Activated naive CD4-positive, alpha-beta T cell (primary cell): ENCODE data around the gene SMIM34.
"Not testable (repeated sequence)": the region's sequence is repeated elsewhere in the genome, so short reads cannot be mapped to it uniquely, and the experiment has no call there.

ENCODE experiments used
- DNase-seq, 4 experiments: peaks; one replicate each; lab custom pipeline; 2025; lab: John Stamatoyannopoulos, UW

Gene SMIM34

GRCh38 chr21:34423805-34424204 is at the start of gene SMIM34:
TSS of gene SMIM34 (minus strand) at chr21:34423951. CDS start at chr21:34423839, 112 bp downstream.
- DNase-seq, result not testable (repeated sequence)

GRCh38 chr21:34467333-34467732 is 43.6 kb upstream of the SMIM34 start:
- not testable (repeated sequence) for DNase-seq

- DNase-seq, result not testable (repeated sequence)
These were observed 35.7 kb upstream of the SMIM34 start for GRCh38 chr21:34459426-34459825.

DNA sequence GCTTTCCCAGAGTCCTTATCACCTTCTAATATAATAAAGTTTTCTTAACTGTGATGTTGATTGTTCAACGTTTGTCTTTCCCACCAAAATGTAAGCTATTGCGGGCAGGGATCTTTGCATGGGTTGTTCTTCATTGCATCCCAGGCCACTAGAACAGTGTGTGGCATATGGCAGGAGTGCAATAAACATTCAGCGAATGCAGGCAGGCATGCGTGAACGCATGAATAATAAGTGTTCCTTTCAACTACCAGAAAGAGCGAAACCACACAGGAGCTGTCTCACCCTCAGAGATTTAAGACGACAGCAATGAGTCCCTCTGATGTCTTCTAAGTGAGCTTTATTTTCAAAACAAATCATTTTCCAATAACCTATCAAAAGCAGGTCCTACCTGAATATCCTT is 34.5 kb upstream of the SMIM34 start:
- not testable (repeated sequence) for DNase-seq

GRCh38 chr21:34456180-34456579 is 32.4 kb upstream of the SMIM34 start:
- DNase-seq, result not testable (repeated sequence)

- not testable (repeated sequence) for DNase-seq
These were observed 31.9 kb upstream of the SMIM34 start for GRCh38 chr21:34455628-34456027.

DNA sequence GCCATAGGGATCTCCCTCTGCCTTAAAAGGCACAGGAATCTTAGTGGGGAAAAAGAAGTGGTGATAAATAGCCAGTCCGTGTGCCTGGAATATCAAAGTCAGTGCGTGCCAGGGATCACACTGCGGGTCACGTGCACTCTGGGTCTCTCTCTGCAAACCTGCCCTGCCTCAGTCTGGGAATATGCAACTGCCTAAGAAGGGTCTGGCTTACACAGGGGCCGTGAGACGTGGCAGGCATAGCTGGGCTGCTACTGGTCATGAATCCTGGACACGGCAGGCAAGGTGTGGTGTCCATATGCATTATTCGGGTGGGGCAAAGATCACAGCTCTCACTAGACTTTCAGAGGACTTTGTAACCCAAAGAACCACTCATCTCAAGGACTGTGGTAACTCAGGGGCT is 23.3 kb upstream of the SMIM34 start:
- not testable (repeated sequence) for DNase-seq

DNA sequence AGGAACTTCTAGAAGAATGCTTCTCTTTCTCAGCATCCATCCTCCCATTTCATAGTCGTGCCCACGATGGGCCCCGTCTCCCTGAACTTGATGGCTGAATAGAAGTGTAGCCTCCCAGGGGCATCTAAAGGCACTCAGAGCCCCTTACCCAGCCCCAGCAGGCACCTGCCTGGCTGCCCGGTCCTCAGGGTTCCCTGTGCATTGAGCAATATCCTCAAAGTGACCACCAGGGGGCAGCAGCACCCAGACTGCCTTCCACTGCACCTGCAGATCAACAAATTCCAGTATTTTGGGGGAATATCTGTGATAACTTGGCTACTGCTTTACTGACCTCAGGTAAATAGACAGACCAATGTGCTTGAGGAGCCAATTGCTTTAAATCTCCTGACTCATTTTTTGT is 19.7 kb upstream of the SMIM34 start:
- not testable (repeated sequence) for DNase-seq

DNA sequence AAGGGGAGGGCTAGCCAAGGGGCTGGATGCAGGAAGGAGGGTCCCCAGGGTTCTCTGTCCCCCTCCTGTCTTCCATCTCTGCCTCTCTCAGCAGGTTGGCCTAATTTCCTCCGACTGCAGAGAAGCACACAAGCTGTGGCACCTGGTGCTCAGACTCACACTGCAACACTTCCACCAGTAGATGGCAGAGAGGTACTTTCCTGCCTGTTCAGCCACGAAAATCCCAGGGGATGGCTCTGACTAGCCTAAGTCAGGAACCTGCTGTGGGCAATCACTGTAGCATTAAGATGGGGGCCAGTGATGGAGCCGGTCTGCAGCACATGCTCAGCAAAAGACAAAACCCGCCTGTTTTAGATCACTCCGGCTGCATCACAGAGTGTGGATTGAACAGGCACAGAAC is 6.0 kb upstream of the SMIM34 start:
- not testable (repeated sequence) for DNase-seq

DNA sequence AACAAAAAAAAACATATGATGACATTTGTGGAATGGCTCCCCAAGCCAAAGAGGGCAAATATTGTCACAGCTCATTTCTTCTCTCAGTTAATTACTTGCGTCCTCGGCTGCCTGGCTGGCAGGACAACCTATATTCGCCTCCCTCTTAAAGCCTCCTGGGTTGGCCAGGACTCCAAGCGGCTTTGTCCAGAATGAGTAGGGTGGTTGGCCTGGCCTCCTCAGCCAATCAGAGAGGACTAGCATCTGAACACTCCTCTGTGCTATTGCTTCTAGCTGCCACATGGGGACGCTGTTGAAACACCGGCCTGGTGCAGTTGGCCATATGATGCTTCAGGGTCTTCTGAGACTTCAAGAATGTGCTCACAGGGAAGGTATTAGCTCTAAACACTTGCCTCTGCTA is 4.7 kb upstream of the SMIM34 start:
- DNase-seq, result not testable (repeated sequence)

- DNase-seq, result not testable (repeated sequence)
These were observed 3.6 kb upstream of the SMIM34 start for GRCh38 chr21:34427339-34427738.

DNA sequence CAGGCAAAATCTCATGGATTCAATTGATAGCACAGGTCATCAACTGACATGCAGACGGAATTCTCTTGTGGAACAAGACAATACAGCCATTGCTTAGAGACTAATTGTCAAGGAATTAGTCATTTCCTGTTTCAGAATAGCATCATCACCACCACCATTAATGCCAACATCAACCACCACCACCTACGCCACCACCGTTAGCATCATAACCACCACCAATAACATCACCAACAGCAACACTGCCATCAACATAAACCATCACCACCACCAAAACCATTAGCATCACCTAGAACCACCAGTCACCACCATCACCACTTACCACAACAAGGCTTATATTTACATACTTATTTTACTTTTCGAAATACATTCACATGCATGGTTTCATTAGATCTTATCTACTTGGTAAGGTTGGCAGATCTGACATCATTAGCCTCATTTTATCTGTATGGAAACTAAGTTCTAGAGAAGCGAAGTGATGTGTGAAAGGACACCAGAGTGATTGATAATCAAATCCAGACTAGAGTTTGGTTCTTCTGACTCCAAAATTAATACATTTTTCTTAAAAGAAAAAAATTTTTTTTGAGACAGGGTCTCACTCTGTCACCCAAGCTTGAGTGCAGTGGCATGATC is 6.2 kb downstream of the SMIM34 start:
- not testable (repeated sequence) for DNase-seq

GRCh38 chr21:34407294-34407693 is 16.5 kb downstream of the SMIM34 start:
- not testable (repeated sequence) for DNase-seq

DNA sequence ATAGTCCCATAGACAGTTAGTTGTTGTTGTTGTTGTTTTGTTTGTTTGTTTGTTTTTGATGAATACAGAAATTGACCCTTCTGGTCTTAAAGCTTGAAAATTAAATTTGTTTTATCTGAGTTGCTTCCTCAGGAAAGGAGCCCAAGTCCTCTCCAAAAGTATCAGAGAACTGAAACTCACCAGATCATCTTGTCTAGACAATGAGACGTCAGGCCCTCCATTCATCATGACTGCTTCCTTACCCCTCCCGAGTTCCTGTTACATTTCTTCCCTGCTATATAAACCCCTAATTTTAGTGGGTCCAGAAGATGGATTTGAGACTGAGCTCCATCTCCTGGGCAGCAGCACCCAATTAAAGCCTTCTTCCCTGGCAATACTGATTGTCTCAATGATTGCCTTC is 17.1 kb downstream of the SMIM34 start:
- not testable (repeated sequence) for DNase-seq

- not testable (repeated sequence) for DNase-seq
These were observed 17.6 kb downstream of the SMIM34 start for GRCh38 chr21:34406102-34406501.

DNA sequence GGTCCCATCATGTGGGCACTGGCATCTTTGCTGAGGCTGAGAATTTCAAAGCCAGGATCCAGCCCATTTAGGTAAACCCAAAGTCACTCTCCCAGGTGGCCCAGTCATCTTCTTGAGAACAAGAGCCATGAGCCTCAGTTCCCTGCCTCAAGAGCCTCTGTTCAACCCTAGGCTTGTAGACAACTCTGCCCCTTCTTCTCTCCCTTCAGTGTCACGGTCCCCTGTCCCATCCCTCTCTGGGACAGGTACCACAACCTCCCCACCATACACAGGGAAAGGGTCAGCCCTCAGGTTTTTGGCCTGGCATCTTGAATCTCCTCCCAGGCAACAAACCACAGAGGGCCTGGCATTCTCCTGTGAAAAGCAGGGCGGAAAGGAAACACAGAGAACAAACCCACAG is 18.1 kb downstream of the SMIM34 start:
- DNase-seq, result not testable (repeated sequence)

DNA sequence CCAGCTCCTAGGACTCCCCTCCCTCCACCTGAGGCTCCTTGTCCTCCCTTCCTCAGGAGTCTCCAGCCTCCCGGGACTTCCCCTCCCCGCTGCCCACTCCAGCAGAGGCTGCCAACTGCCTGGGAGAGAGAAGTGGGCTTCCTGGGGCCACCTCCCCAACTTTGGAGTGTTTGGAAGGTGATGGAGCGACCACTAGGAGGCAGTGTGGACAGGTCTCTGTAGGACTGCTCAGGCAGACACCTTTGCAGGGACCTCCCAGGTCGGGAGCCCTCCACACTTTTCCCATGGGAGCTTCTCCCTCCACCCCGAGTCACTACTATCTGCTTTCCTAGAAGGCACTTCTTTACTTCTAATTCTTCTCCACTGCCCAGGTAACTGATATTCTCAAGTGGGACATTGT is 19.0 kb downstream of the SMIM34 start:
- not testable (repeated sequence) for DNase-seq

DNA sequence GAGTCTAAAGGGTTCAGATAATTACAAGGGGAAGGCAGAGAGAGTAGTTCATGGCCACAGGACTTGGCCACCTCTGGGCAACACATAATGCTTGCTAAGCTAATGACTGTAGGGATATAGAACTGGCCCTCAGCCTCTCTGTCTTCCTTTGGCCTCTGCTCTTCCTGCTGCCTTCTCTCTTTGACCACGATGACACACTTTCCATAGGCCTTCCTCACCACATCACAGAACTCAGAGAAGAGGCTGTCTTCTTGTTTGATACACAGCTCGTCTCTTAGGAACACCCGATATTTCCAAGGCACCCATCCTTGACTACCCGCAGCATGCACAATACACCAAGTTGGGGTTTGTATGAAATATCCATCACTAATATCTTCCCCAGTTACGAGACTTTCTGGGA is 23.2 kb downstream of the SMIM34 start:
- not testable (repeated sequence) for DNase-seq

- not testable (repeated sequence) for DNase-seq
These were observed 39.9 kb downstream of the SMIM34 start for GRCh38 chr21:34383724-34384415.

GRCh38 chr21:34383138-34383537 is 40.6 kb downstream of the SMIM34 start:
- not testable (repeated sequence) for DNase-seq

- not testable (repeated sequence) for DNase-seq
These were observed 48.2 kb downstream of the SMIM34 start for GRCh38 chr21:34375619-34375972.

- DNase-seq, result not testable (repeated sequence)
These were observed 48.7 kb downstream of the SMIM34 start, which contains the start of gene SMIM11 for GRCh38 chr21:34374940-34375618. TSS of gene SMIM11 (plus strand) at chr21:34375507. CDS start at chr21:34379505, 3,998 bp downstream.

DNA sequence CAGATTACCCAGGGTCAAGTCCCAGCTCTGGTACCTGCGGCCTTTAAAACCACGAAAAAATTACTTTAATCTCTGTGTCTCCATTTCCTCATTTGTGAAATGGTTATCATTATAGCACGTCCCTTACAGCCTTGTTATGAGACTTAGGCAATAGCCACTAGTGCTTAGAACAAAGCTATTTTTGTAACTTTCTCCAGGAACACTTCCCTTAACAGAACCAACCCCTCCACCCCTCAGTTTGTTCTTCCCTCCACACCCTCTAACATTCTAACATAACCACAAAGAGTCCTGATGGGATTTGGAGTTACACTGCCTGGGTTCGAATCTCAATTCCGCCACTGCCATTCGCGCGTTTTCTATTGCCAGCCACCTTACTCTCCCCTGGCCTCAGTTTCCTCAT is 49.3 kb downstream of the SMIM34 start:
- not testable (repeated sequence) for DNase-seq
